Bronchus fibroblast of lung (primary cell): ENCODE data around the gene KCNQ2. TPM values are rescaled to one million over a fixed set of nuclear protein-coding genes. Genes with fewer than 3 reads are reported as not detected.

Experiments
- total RNA-seq: library from RNA; depleted of rRNA; stranded (reverse); fragments of >200 nt; gene quantifications from 2 replicates; pipeline ENCODE4 v1.2.3, GENCODE V29; 2015

The KCNQ2 gene
- total RNA-seq, result not detected in 2 replicates

GRCh38 chr20:63471981-63472831 lies at the start of gene KCNQ2:
Gene KCNQ2, minus strand, starts transcription at chr20:63472655. Its CDS starts 192 bp downstream, at chr20:63472463.

GRCh38 chr20:63520504-63520933 lies 48.1 kb upstream of the KCNQ2 start, which contains the start of gene PPDPF:
Gene PPDPF, plus strand, starts transcription at chr20:63520765. Its CDS starts 544 bp downstream, at chr20:63521309.

GRCh38 chr20:63498960-63499337 lies 26.5 kb upstream of the KCNQ2 start, which contains the start of gene EEF1A2:
Gene EEF1A2, minus strand, starts transcription at chr20:63499083. Its CDS starts 1,320 bp downstream, at chr20:63497763.

GRCh38 chr20:63360850-63361518 lies 111.5 kb downstream of the KCNQ2 start, which contains the start of gene CHRNA4:
Gene CHRNA4, minus strand, starts transcription at chr20:63361349. Its CDS starts 184 bp downstream, at chr20:63361165.

Other genes with a start within 250 kb of the KCNQ2 start
- not detected in 2 replicates for gene BIRC7, start 236.8 kb downstream of the KCNQ2 start, total RNA-seq
- gene NKAIN4, start 218.2 kb downstream of the KCNQ2 start, total RNA-seq, result not detected in 2 replicates
- 58.3 and 63.9 TPM in 2 replicates for gene ARFGAP1, start 199.8 kb downstream of the KCNQ2 start, total RNA-seq
- gene COL20A1, start 179.5 kb downstream of the KCNQ2 start, total RNA-seq, result not detected in 2 replicates
- gene CHRNA4, start 111.3 kb downstream of the KCNQ2 start, total RNA-seq, result not detected in 2 replicates
- 0.30 and 0.67 TPM in 2 replicates for gene EEF1A2, start 26.4 kb upstream of the KCNQ2 start, total RNA-seq
- 259 and 266 TPM in 2 replicates for gene PPDPF, start 48.1 kb upstream of the KCNQ2 start, total RNA-seq
- gene PTK6, start 64.7 kb upstream of the KCNQ2 start, total RNA-seq, result not detected in 2 replicates
- gene SRMS, start 75.1 kb upstream of the KCNQ2 start, total RNA-seq, result not detected in 2 replicates
- 0.50 and 1.0 TPM in 2 replicates for gene FNDC11, start 81.5 kb upstream of the KCNQ2 start, total RNA-seq
- 21.1 and 26.2 TPM in 2 replicates for gene HELZ2, start 101.6 kb upstream of the KCNQ2 start, total RNA-seq
- gene GMEB2, start 154.4 kb upstream of the KCNQ2 start, total RNA-seq, result 9.2 and 10.9 TPM in 2 replicates
- gene STMN3, start 180.8 kb upstream of the KCNQ2 start, total RNA-seq, result 62.0 and 67.4 TPM in 2 replicates
- gene RTEL1, start 185.7 kb upstream of the KCNQ2 start, total RNA-seq, result 14.9 and 20.7 TPM in 2 replicates
- 227 and 246 TPM in 2 replicates for gene TNFRSF6B, start 224.0 kb upstream of the KCNQ2 start, total RNA-seq
- 36.8 and 41.2 TPM in 2 replicates for gene ARFRP1, start 235.3 kb upstream of the KCNQ2 start, total RNA-seq
- gene ZGPAT, start 235.4 kb upstream of the KCNQ2 start, total RNA-seq, result 24.7 and 30.9 TPM in 2 replicates